HAP-1 (cell line): ENCODE measurements around the gene SUGP1.
"Not testable (repeated sequence)": the region's sequence is repeated elsewhere in the genome, so short reads cannot be mapped to it uniquely, and the experiment has no call there.

Source experiments
- DNase-seq, 2 experiments: peaks; one replicate each; pipeline ENCODE4 v3.0.0-alpha.2; 2016 to 2020; ENCODE audit warnings: low spot score in 2 of 2
- H3K27me3 ChIP-seq: fragments of 250-450 bp; sonication (Bioruptor Pico); 2 replicates; pipeline ENCODE4 v1.5.1; 2020; ENCODE audit warnings: low read depth, mild to moderate bottlenecking, moderate library complexity
- H3K36me3 ChIP-seq: fragments of 250-450 bp; sonication (Bioruptor Pico); replicated peaks from 2 replicates; pipeline ENCODE4 v1.5.1; 2020; ENCODE audit warnings: mild to moderate bottlenecking
- H3K4me1 ChIP-seq: fragments of 250-450 bp; sonication (Bioruptor Pico); 2 replicates; pipeline ENCODE4 v1.5.1; 2020; ENCODE audit warnings: mild to moderate bottlenecking
- H3K4me3 ChIP-seq: fragments of 250-450 bp; sonication (Bioruptor Pico); 2 replicates; pipeline ENCODE4 v1.5.1; 2020; ENCODE audit warnings: mild to moderate bottlenecking, moderate library complexity
- H3K9me3 ChIP-seq: fragments of 250-450 bp; sonication (Bioruptor Pico); 2 replicates; pipeline ENCODE4 v1.5.1; 2020; ENCODE audit warnings: mild to moderate bottlenecking, moderate library complexity
- in situ Hi-C: fragments of 300-500 bp; cut with MboI; formaldehyde crosslinking; loops from 3 replicates; pipeline ENCODE4 v1.14.3; 2020; ENCODE audit warnings: low sequenced_read_pairs, inconsistent platforms, mixed read lengths

The SUGP1 gene, protein sequence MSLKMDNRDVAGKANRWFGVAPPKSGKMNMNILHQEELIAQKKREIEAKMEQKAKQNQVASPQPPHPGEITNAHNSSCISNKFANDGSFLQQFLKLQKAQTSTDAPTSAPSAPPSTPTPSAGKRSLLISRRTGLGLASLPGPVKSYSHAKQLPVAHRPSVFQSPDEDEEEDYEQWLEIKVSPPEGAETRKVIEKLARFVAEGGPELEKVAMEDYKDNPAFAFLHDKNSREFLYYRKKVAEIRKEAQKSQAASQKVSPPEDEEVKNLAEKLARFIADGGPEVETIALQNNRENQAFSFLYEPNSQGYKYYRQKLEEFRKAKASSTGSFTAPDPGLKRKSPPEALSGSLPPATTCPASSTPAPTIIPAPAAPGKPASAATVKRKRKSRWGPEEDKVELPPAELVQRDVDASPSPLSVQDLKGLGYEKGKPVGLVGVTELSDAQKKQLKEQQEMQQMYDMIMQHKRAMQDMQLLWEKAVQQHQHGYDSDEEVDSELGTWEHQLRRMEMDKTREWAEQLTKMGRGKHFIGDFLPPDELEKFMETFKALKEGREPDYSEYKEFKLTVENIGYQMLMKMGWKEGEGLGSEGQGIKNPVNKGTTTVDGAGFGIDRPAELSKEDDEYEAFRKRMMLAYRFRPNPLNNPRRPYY

DNA sequence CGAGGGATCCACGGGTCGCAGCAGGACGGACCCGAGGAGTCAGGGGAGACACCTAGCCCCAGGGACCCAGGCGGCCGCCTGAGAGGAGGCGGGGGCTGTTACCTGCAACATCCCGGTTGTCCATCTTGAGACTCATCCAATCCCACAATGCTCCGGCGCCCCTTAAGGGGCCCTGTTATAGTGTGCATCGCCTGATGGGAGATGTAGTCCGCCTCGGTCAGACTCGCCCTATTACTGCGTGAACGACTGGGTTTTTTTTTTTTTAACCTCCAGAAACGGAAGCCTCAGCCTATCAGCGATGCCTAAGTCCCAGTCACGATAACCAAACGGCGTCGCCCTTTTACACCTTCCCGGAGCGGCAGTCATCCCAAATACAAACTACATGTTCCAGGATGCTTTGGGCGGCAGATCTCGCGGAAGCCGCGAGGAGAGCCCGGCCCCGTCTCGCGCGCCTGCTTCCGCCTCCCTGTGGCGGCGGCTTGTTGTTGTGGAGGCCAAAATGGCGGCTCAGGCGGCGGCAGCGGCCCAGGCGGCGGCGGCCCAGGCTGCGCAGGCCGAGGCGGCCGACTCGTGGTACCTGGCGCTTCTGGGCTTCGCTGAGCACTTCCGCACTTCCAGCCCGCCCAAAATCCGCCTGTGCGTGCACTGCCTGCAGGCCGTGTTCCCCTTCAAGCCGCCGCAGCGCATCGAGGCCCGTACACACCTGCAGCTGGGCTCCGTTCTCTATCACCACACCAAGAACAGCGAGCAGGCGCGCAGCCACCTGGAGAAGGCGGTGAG is at the start of gene SUGP1, which contains the start of gene MAU2:
Gene SUGP1 (minus strand): TSS at position 149 of the 780 bp plus-strand sequence. CDS start 13 bp downstream, at position 136.
Gene MAU2 (plus strand): TSS at position 469 of the 780 bp plus-strand sequence. CDS start 31 bp downstream, at position 500.
- Histone ChIP-seq H3K36me3 (peaks cover 36% of the 10 kb centered on the region), H3K4me3 (peak within 1 kb of the TSS; percentile 98), H3K27me3 (no peaks in the 10 kb centered on the region), H3K4me1 (peaks cover 6% of the 10 kb centered on the region), H3K9me3 (no peaks in the 10 kb centered on the region)
- DNase-seq, result peak; percentile 89 to 92
- in situ Hi-C loops, result no loop called here

- H3K27me3 ChIP-seq, result no peaks in the 10 kb centered on the region
- no peaks in the 10 kb centered on the region for H3K9me3 ChIP-seq
- in situ Hi-C loops, result no loop called here
- no peak overlapping the region for H3K4me3 ChIP-seq
- no peak for DNase-seq
- H3K36me3 ChIP-seq, result no peaks in the 10 kb centered on the region
- H3K4me1 ChIP-seq, result peaks cover 20% of the 10 kb centered on the region
Observed at GRCh38 chr19:19368087-19368486, 47.8 kb upstream of the SUGP1 start.

- Histone ChIP-seq H3K9me3 (no peaks in the 10 kb centered on the region), H3K27me3 (no peaks in the 10 kb centered on the region), H3K36me3 (no peaks in the 10 kb centered on the region), H3K4me3 (no peak overlapping the region), H3K4me1 (peaks cover 15% of the 10 kb centered on the region)
- peak; percentile 84 to 85 for DNase-seq
- in situ Hi-C loops, result no loop called here
Observed at GRCh38 chr19:19366434-19367396, 46.4 kb upstream of the SUGP1 start.

- Histone ChIP-seq H3K36me3 (peaks cover 6% of the 10 kb centered on the region; the same call in 1 of the 2 replicates), H3K27me3 (no peaks in the 10 kb centered on the region), H3K4me3 (no peak overlapping the region), H3K9me3 (no peaks in the 10 kb centered on the region), H3K4me1 (peaks cover 14% of the 10 kb centered on the region)
- in situ Hi-C loops, result loop anchor here (5.0 kb wide), 1 partner anchor 130 kb away; no protein-coding TSS in a partner anchor
- no peak for DNase-seq
Observed at GRCh38 chr19:19362075-19362474, 41.8 kb upstream of the SUGP1 start.

DNA sequence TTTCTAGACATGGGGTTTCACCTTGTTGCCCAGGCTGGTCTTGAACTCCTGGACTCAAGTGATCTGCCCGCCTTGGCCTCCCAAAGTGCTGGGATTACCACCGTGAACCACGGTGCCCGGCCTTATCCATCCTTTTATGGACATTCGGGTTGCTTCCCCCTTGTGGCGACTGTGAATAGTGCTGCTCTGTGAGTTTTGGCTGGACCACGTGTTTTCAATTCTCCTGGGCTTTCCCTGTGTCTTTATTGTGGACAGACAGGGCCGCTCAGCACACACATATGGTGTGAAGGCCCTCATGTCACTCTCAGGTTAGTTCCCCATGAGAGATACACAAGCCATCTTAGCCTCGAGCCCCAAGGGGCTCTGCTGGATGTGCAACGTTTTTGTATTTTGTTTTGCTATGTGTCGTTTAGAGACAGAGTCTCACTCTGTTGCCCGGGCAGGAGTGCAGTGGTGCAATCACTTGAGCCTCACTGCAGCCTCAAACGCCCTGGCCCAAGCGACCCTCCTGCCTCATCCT is 40.8 kb upstream of the SUGP1 start:
- DNase-seq, result peak; percentile 85 to 93
- Histone ChIP-seq H3K4me3 (no peak overlapping the region), H3K4me1 (peaks cover 10% of the 10 kb centered on the region), H3K9me3 (no peaks in the 10 kb centered on the region), H3K36me3 (peaks cover 13% of the 10 kb centered on the region), H3K27me3 (no peaks in the 10 kb centered on the region)
- in situ Hi-C loops, result loop anchor here (5.0 kb wide), 1 partner anchor 131 kb away; no protein-coding TSS in a partner anchor

DNA sequence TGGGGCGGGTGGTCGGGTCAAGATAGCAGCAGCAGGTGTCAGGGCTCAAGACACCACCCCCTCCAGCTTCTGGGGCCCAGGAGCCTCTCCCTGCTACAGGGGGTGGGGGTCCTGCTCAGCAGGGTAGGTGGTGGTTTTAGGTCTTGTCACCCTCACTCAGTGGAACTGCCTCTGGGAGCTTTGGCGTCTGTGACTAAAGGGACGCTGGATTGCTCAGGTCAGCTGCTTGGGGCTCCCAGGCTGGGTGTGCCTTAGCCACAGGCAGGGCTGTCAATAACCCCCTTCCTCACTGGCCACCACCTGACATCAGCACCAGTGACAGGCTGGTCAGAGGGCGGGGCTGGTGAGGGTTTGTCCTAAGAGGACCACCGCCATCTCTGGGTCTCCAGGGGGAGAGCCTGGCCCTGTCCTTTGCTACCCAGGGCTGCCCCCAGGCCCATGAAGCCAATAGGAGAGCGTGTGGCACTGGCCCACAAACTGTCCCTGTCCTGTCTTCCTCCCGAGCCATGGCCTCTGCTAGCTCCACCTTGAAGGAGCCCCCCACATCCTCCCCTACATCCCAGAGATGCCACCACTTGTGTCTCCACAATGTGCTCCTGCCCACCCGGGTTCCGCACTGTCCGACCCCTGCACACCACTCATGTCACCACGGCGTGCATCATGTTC is 36.7 kb upstream of the SUGP1 start:
- no peak for DNase-seq
- H3K9me3 ChIP-seq, result no peaks in the 10 kb centered on the region
- 0 out of 2 replicates have a peak, but pooled peaks cover 2% of the 10 kb centered on the region for H3K4me1 ChIP-seq
- H3K36me3 ChIP-seq, result peaks cover 50% of the 10 kb centered on the region
- H3K27me3 ChIP-seq, result no peaks in the 10 kb centered on the region
- no peak overlapping the region for H3K4me3 ChIP-seq
- in situ Hi-C loops, result no loop called here

- no peak for DNase-seq
- H3K4me3 ChIP-seq, result no peak overlapping the region
- H3K9me3 ChIP-seq, result no peaks in the 10 kb centered on the region
- H3K36me3 ChIP-seq, result peaks cover 51% of the 10 kb centered on the region
- 0 out of 2 replicates have a peak, but pooled peaks cover 2% of the 10 kb centered on the region for H3K4me1 ChIP-seq
- in situ Hi-C loops, result no loop called here
- H3K27me3 ChIP-seq, result no peaks in the 10 kb centered on the region
Observed at GRCh38 chr19:19356500-19356899, 36.2 kb upstream of the SUGP1 start.

- in situ Hi-C loops, result no loop called here
- H3K36me3 ChIP-seq, result peaks cover 59% of the 10 kb centered on the region
Observed at GRCh38 chr19:19355606-19356139, 35.4 kb upstream of the SUGP1 start.

DNA sequence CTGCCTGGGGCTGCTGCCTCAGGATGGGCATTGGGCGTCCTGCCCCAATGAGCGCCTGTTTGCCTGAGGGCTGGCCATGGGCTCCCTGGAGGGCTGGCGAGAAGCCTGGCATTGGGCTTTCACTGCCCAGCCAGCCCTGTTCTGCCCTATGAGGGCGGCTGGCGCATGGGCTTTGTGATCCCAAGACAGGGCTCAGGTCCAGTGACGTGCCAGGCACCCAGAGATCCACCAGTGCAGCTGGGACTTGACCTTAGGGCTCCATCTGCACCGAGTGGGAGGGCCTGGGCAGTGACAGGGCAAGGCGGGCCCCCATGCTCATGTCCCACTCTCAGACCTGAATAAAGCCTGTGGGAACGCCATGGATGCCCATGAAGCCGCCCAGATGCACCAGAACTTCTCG is 34.6 kb upstream of the SUGP1 start:
- H3K4me3 ChIP-seq, result no peak overlapping the region
- DNase-seq, result no peak
- peaks cover 59% of the 10 kb centered on the region for H3K36me3 ChIP-seq

More at GRCh38 chr19:19355606-19356139, 35.4 kb upstream of the SUGP1 start:
- H3K4me3 ChIP-seq, result no peak overlapping the region
- no peaks in the 10 kb centered on the region for H3K4me1 ChIP-seq
- H3K9me3 ChIP-seq, result no peaks in the 10 kb centered on the region
- DNase-seq, result no peak
- H3K27me3 ChIP-seq, result no peaks in the 10 kb centered on the region

GRCh38 chr19:19354007-19354406 is 33.7 kb upstream of the SUGP1 start:
- Histone ChIP-seq H3K4me3 (no peak overlapping the region), H3K27me3 (no peaks in the 10 kb centered on the region), H3K36me3 (peaks cover 65% of the 10 kb centered on the region), H3K4me1 (no peaks in the 10 kb centered on the region), H3K9me3 (no peaks in the 10 kb centered on the region)
- no peak for DNase-seq
- in situ Hi-C loops, result no loop called here

More for the DNA sequence above, 34.6 kb upstream of the SUGP1 start:
- Histone ChIP-seq H3K4me1 (no peaks in the 10 kb centered on the region), H3K27me3 (no peaks in the 10 kb centered on the region), H3K9me3 (no peaks in the 10 kb centered on the region)
- in situ Hi-C loops, result no loop called here

DNA sequence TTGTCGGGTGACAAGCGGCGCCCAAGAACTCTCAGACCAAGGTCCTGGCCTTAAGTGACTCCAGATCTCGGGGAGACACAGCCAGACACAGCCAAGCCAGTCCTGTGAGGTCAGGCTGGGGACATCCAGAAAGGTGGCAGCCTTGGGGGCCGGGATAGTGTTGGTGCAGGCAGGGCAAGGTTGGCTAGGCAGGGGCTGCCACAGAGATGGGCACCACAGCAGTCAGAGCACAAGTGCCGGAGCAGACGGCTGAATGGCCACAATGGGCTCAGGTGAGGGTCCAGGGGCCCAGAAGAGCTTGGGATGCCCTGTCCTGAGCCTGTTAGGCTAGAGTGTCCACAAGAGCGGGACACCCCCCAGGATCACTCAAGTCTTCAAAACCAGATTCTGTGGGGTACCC is 32.5 kb upstream of the SUGP1 start:
- no peaks in the 10 kb centered on the region for H3K4me1 ChIP-seq
- H3K27me3 ChIP-seq, result no peaks in the 10 kb centered on the region
- H3K9me3 ChIP-seq, result no peaks in the 10 kb centered on the region
- DNase-seq, result no peak
- peaks cover 74% of the 10 kb centered on the region for H3K36me3 ChIP-seq
- H3K4me3 ChIP-seq, result no peak overlapping the region
- in situ Hi-C loops, result no loop called here

DNA sequence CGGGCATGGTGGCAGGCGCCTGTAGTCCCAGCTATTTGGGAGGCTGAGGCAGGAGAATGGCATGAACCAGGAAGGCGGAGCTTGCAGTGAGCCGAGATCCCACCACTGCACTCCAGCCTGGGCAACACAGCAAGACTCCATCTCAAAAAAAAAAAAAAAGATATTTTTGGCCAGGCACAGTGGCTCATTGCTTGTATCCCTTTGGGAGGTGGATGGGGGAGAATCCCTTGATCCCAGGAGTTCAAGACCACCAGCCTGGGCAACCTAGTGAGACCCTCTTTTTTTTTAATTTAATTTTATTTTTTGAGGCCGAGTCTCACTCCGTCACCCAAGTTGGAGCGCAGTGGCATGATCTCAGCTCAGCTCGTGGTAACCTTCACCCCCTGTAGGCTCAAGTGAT is 30.4 kb upstream of the SUGP1 start:
- H3K27me3 ChIP-seq, H3K4me1 ChIP-seq, in situ Hi-C loops, H3K4me3 ChIP-seq, H3K9me3 ChIP-seq, DNase-seq: not testable (repeated sequence)
- H3K36me3 ChIP-seq, result peaks cover 76% of the 10 kb centered on the region
